Coronary artery (tissue), 2 donors: ENCODE measurements around the gene KIRREL3.

Source experiments
- DNase-seq: peaks from one replicate; pipeline ENCODE4 v3.0.0-alpha.2; 2017; ENCODE audit warnings: low spot score
- H3K27ac ChIP-seq, 2 donors: fragments of 200-600 bp; sonication (generic); one replicate each; pipeline ENCODE4 v1.5.1; 2016 to 2019
- H3K4me3 ChIP-seq: fragments of 200-600 bp; sonication (generic); 2 replicates; pipeline ENCODE4 v1.5.1; 2016; ENCODE audit warnings: mild to moderate bottlenecking, moderate library complexity
- CTCF ChIP-seq: fragments of 200-600 bp; sonication (generic); IDR thresholded peaks from one replicate; pipeline ENCODE4 v1.5.1; 2019; ENCODE audit warnings: antibody characterized with exemption

The KIRREL3 gene

GRCh38 chr11:127037001-127037400, 36.4 kb upstream of the KIRREL3 start:
- no peak for TF ChIP-seq CTCF
- no peak overlapping the region for H3K27ac ChIP-seq
- no peak for DNase-seq
- no peak overlapping the region for H3K4me3 ChIP-seq

- H3K4me3 ChIP-seq = no peak overlapping the region
- H3K27ac ChIP-seq = no peak overlapping the region
- DNase-seq = no peak
- TF ChIP-seq CTCF = no peak
These were observed 35.3 kb upstream of the KIRREL3 start for GRCh38 chr11:127035824-127036223.

GRCh38 chr11:127034973-127035372, 34.4 kb upstream of the KIRREL3 start:
- no peak overlapping the region for H3K27ac ChIP-seq
- no peak for DNase-seq
- no peak for TF ChIP-seq CTCF
- H3K4me3 ChIP-seq = no peak overlapping the region

GRCh38 chr11:127028648-127029047, 28.1 kb upstream of the KIRREL3 start:
- no peak for TF ChIP-seq CTCF
- no peak for DNase-seq
- H3K27ac ChIP-seq = no peak overlapping the region
- H3K4me3 ChIP-seq = no peak overlapping the region

GRCh38 chr11:127027789-127028188, 27.2 kb upstream of the KIRREL3 start:
- H3K27ac ChIP-seq = no peak overlapping the region
- no peak for DNase-seq
- TF ChIP-seq CTCF = no peak
- H3K4me3 ChIP-seq = no peak overlapping the region

- no peak for DNase-seq
- no peak overlapping the region for H3K27ac ChIP-seq
- no peak overlapping the region for H3K4me3 ChIP-seq
- no peak for TF ChIP-seq CTCF
These were observed 26.4 kb upstream of the KIRREL3 start for GRCh38 chr11:127027000-127027399.

- no peak for DNase-seq
- no peak overlapping the region for H3K4me3 ChIP-seq
- no peak for TF ChIP-seq CTCF
- H3K27ac ChIP-seq = no peak overlapping the region
These were observed 23.4 kb upstream of the KIRREL3 start for GRCh38 chr11:127023991-127024390.
